Ammon's horn (tissue), 1 donor: ENCODE results near the gene NUDT4.
A peak's percentile ranks its signal among the peaks of the same experiment; 100 is the strongest.
"Not testable (repeated sequence)": the region's sequence is repeated elsewhere in the genome, so short reads cannot be mapped to it uniquely, and the experiment has no call there.

ENCODE experiments used
- DNase-seq: peaks from one replicate; pipeline ENCODE4 v3.0.0-alpha.2; 2016; ENCODE audit warnings: low spot score

NUDT4 gene

GRCh38 chr12:93429448-93429847 lies 51.7 kb downstream of the NUDT4 start:
- no peak for DNase-seq

- DNase-seq = no peak
Measured at GRCh38 chr12:93429852-93430251, 52.1 kb downstream of the NUDT4 start.

- no peak for DNase-seq
Measured at GRCh38 chr12:93430280-93430679, 52.6 kb downstream of the NUDT4 start.

- not testable (repeated sequence) for DNase-seq
Measured at GRCh38 chr12:93432031-93432430, 54.3 kb downstream of the NUDT4 start.

GRCh38 chr12:93434256-93434865 lies 56.6 kb downstream of the NUDT4 start:
- no peak for DNase-seq

GRCh38 chr12:93438266-93439050 lies 60.7 kb downstream of the NUDT4 start:
- DNase-seq = no peak

- DNase-seq = no peak
Measured at GRCh38 chr12:93440043-93440835, 62.5 kb downstream of the NUDT4 start.

GRCh38 chr12:93441081-93441616 lies 63.4 kb downstream of the NUDT4 start:
- no peak for DNase-seq

GRCh38 chr12:93441617-93442410 lies 64.1 kb downstream of the NUDT4 start, which contains the start of gene UBE2N:
TSS of gene UBE2N (minus strand) at chr12:93441947. CDS start at chr12:93441884, 63 bp downstream.
- DNase-seq = peak; percentile 96

- DNase-seq = no peak
Measured at GRCh38 chr12:93442411-93443340, 65.0 kb downstream of the NUDT4 start.

- DNase-seq = no peak
Measured at GRCh38 chr12:93443576-93443975, 65.9 kb downstream of the NUDT4 start.

- no peak for DNase-seq
Measured at GRCh38 chr12:93447555-93448290, 70.0 kb downstream of the NUDT4 start.

GRCh38 chr12:93448796-93449195 lies 71.1 kb downstream of the NUDT4 start:
- no peak for DNase-seq

GRCh38 chr12:93449277-93449676 lies 71.6 kb downstream of the NUDT4 start:
- DNase-seq = no peak

GRCh38 chr12:93451423-93452158 lies 73.9 kb downstream of the NUDT4 start:
- no peak for DNase-seq

GRCh38 chr12:93453633-93454032 lies 75.9 kb downstream of the NUDT4 start:
- DNase-seq = no peak

- no peak for DNase-seq
Measured at GRCh38 chr12:93456077-93456476, 78.4 kb downstream of the NUDT4 start.
